Liver (tissue), 9 donors: ENCODE measurements around the gene GNB5. TPM values are rescaled to one million over a fixed set of nuclear protein-coding genes. Genes with fewer than 3 reads are reported as not detected.

Experiments used
- DNase-seq: peaks from one replicate; pipeline ENCODE4 v3.0.0-alpha.2; 2017; ENCODE audit warnings: low spot score
- H3K27ac ChIP-seq, 2 donors: one replicate each; pipeline ENCODE4 v1.7.0; 2013; ENCODE audit warnings: inconsistent platforms in 2 of 2, low read length in 2 of 2, control low read depth in 1 of 2, low read depth in 1 of 2, mild to moderate bottlenecking in 1 of 2
- H3K27me3 ChIP-seq, 4 donors: one replicate each; pipeline versions ENCODE4 v1.6.1 to v1.7.0; 2013; ENCODE audit warnings: low read length in 3 of 4, inconsistent platforms in 1 of 4, mild to moderate bottlenecking in 1 of 4, moderate library complexity in 1 of 4; ENCODE audit not compliant: control insufficient read depth in 4 of 4, insufficient read depth in 4 of 4
- H3K36me3 ChIP-seq, 4 donors: one replicate each; pipeline versions ENCODE4 v1.6.1 to v1.7.0; 2013; ENCODE audit warnings: low read length in 3 of 4, mild to moderate bottlenecking in 3 of 4, low read depth in 1 of 4, moderate library complexity in 1 of 4; ENCODE audit not compliant: control insufficient read depth in 4 of 4, insufficient read depth in 3 of 4
- H3K4me1 ChIP-seq, 4 donors: one replicate each; pipeline versions ENCODE4 v1.6.1 to v1.7.0; 2013; ENCODE audit warnings: low read length in 3 of 4, mild to moderate bottlenecking in 3 of 4, moderate library complexity in 1 of 4; ENCODE audit not compliant: control insufficient read depth in 4 of 4, insufficient read depth in 4 of 4
- H3K4me3 ChIP-seq, 3 donors: one replicate each; pipeline versions ENCODE4 v1.6.1 to v1.7.0; 2013; ENCODE audit warnings: low read length in 3 of 3, control low read depth in 1 of 3, low read depth in 1 of 3, mild to moderate bottlenecking in 1 of 3
- H3K9ac ChIP-seq, 2 donors: one replicate each; pipeline ENCODE4 v1.7.0; 2013; ENCODE audit warnings: low read length in 2 of 2, mild to moderate bottlenecking in 2 of 2, moderate library complexity in 2 of 2, control low read depth in 1 of 2, low read depth in 1 of 2
- H3K9me3 ChIP-seq, 4 donors: one replicate each; pipeline versions ENCODE4 v1.6.1 to v1.7.0; 2013; ENCODE audit warnings: low read length in 3 of 4; ENCODE audit not compliant: control insufficient read depth in 4 of 4
- ATF3 ChIP-seq: IDR thresholded peaks from 2 replicates; pipeline ENCODE4 v1.6.1; 2016; ENCODE audit warnings: antibody characterized with exemption
- CTCF ChIP-seq: fragments of 150-350 bp; IDR thresholded peaks from 2 replicates; pipeline ENCODE4 v1.5.1; 2017; ENCODE audit warnings: improper control_type of control experiment, low read depth, low read length; ENCODE audit not compliant: missing input control
- EGR1 ChIP-seq, 2 donors: IDR thresholded peaks; 2 replicates each; pipeline ENCODE4 v1.6.1; 2016 to 2018; ENCODE audit warnings: antibody characterized with exemption in 2 of 2, low read depth in 2 of 2
- FOXA1 ChIP-seq: IDR thresholded peaks from 2 replicates; pipeline ENCODE4 v1.6.1; 2016; ENCODE audit warnings: antibody characterized with exemption
- FOXA2 ChIP-seq: IDR thresholded peaks from 2 replicates; pipeline ENCODE4 v1.6.1; 2016; ENCODE audit warnings: antibody characterized with exemption
- GABPA ChIP-seq, 2 donors: IDR thresholded peaks in 1 of 2; conservative IDR thresholded peaks in 1 of 2; 2 replicates each; pipeline ENCODE4 v1.6.1; 2016; ENCODE audit warnings: antibody characterized with exemption in 2 of 2, mild to moderate bottlenecking in 1 of 2, moderate library complexity in 1 of 2
- HNF4A ChIP-seq, 2 donors: conservative IDR thresholded peaks; 2 replicates each; pipeline ENCODE4 v1.6.1; 2016; ENCODE audit warnings: antibody characterized with exemption in 2 of 2, mild to moderate bottlenecking in 2 of 2
- HNF4G ChIP-seq: IDR thresholded peaks from 2 replicates; pipeline ENCODE4 v1.6.1; 2016; ENCODE audit warnings: antibody characterized with exemption
- JUND ChIP-seq, 2 donors: IDR thresholded peaks; 2 replicates each; pipeline ENCODE4 v1.6.1; 2016; ENCODE audit warnings: antibody characterized with exemption in 2 of 2
- MAX ChIP-seq: IDR thresholded peaks from 2 replicates; pipeline ENCODE4 v1.6.1; 2016; ENCODE audit warnings: antibody characterized with exemption
- NR2F2 ChIP-seq: IDR thresholded peaks from 2 replicates; pipeline ENCODE4 v1.6.1; 2016; ENCODE audit warnings: antibody characterized with exemption
- RAD21 ChIP-seq, 2 donors: IDR thresholded peaks; 2 replicates each; pipeline ENCODE4 v1.6.1; 2016; ENCODE audit warnings: antibody characterized with exemption in 2 of 2, mild to moderate bottlenecking in 2 of 2
- REST ChIP-seq: IDR thresholded peaks from 2 replicates; pipeline ENCODE4 v1.6.1; 2016; ENCODE audit warnings: antibody characterized with exemption, mild to moderate bottlenecking
- RXRA ChIP-seq, 2 donors: IDR thresholded peaks; 2 replicates each; pipeline ENCODE4 v1.6.1; 2017 to 2018; ENCODE audit warnings: antibody characterized with exemption in 2 of 2, mild to moderate bottlenecking in 1 of 2
- SP1 ChIP-seq: IDR thresholded peaks from 2 replicates; pipeline ENCODE4 v1.6.1; 2018; ENCODE audit warnings: antibody characterized with exemption, mild to moderate bottlenecking
- TAF1 ChIP-seq: conservative IDR thresholded peaks from 2 replicates; pipeline ENCODE4 v1.6.1; 2016; ENCODE audit warnings: antibody characterized with exemption, mild to moderate bottlenecking
- YY1 ChIP-seq: IDR thresholded peaks from 2 replicates; pipeline ENCODE4 v1.6.1; 2016; ENCODE audit warnings: antibody characterized with exemption, mild to moderate bottlenecking
- ZBTB33 ChIP-seq: IDR thresholded peaks from 2 replicates; pipeline ENCODE4 v1.6.1; 2016; ENCODE audit warnings: antibody characterized with exemption
- WGBS: extraction: QIAGEN DNeasy Blood & Tissue Kit; methylation state at CpG from one replicate; pipeline ENCODE4 v1.1.7; 2013; 5-methylcytosine and 5-hydroxymethylcytosine counted together
- polyA plus RNA-seq, 2 donors: library from polyadenylated mRNA; stranded (reverse) in 1 of 2; unstranded in 1 of 2; fragments of 200-250 nt in 1 of 2; fragments of >200 nt in 1 of 2; fragmentation: Nextera tagmentation in 1 of 2; extraction: Ambion mirVana in 1 of 2; gene quantifications; one replicate each; pipeline versions ENCODE4 v1.2.1 to v1.2.3, GENCODE V29; 2013 to 2015
- total RNA-seq, 2 donors: library from RNA; depleted of rRNA; stranded (reverse); fragments of >200 nt; gene quantifications; one replicate each; pipeline ENCODE4 v1.2.3, GENCODE V29; 2014
- donor health status: healthy.
- donor health status: healthy.
- donor health status: healthy.
- donor health status: healthy.
- donor health status: healthy.

Gene GNB5
- total and polyA plus RNA-seq, 4 donors: 13.7 to 19.2 (median 15.7) TPM

- H3K9me3 ChIP-seq: no peaks in the 10 kb centered on the region
- H3K9ac ChIP-seq: no peak overlapping the region
- DNase-seq: no peak
- H3K4me3 ChIP-seq: no peak overlapping the region
- WGBS: 99% methylated on average over 6 of the region's 6 CpGs
- no peak for TF ChIP-seq GABPA (IDR thresholded peaks at IDR 0.05 in 1 of 2, conservative IDR thresholded peaks at IDR 0.05 in 1 of 2)
- TF ChIP-seq YY1: no peak
- TF ChIP-seq JUND (IDR thresholded peaks at IDR 0.05): no peak
- TF ChIP-seq FOXA2: no peak
- no peak for TF ChIP-seq ATF3
- TF ChIP-seq RAD21 (IDR thresholded peaks at IDR 0.05): no peak
- TF ChIP-seq MAX: no peak
- TF ChIP-seq NR2F2: no peak
- TF ChIP-seq SP1: no peak
- TF ChIP-seq TAF1: no peak
- TF ChIP-seq CTCF: no peak
- no peak for TF ChIP-seq REST
- TF ChIP-seq RXRA (IDR thresholded peaks at IDR 0.05): no peak
- no peak for TF ChIP-seq HNF4G
- TF ChIP-seq HNF4A (conservative IDR thresholded peaks at IDR 0.05): no peak
- no peak for TF ChIP-seq ZBTB33
- TF ChIP-seq EGR1 (IDR thresholded peaks at IDR 0.05; ENCODE audit: low read depth in 2 of 2): no peak
- TF ChIP-seq FOXA1: no peak
- H3K4me1 ChIP-seq: no peaks in the 10 kb centered on the region
- no peaks in the 10 kb centered on the region for H3K27me3 ChIP-seq
- no peak overlapping the region for H3K27ac ChIP-seq
- H3K36me3 ChIP-seq: peaks cover 3 to 24% (median 9%) of the 10 kb centered on the region in 4 donors
Measured at GRCh38 chr15:52220251-52220650, 29.1 kb upstream of the GNB5 start.

- Histone ChIP-seq H3K27ac (no peak overlapping the region), H3K27me3 (no peaks in the 10 kb centered on the region), H3K9ac (no peak overlapping the region), H3K4me1 (no peaks in the 10 kb centered on the region), H3K4me3 (no peak overlapping the region), H3K36me3 (peaks cover 3 to 17% (median 9%) of the 10 kb centered on the region in 4 donors), H3K9me3 (no peaks in the 10 kb centered on the region)
- 97% methylated on average over 4 of the region's 4 CpGs for WGBS
- DNase-seq: no peak
- TF ChIP-seq FOXA1 (no peak), NR2F2 (no peak), REST (no peak)
Measured at GRCh38 chr15:52218816-52219215, 27.6 kb upstream of the GNB5 start.
